ENCODE data around the gene AGTPBP1.

Gene AGTPBP1

GRCh38 chr9:85553475-85553874, 188.3 kb downstream of the AGTPBP1 start:
- Histone ChIP-seq H3K4me3 (ENCODE audit: low read depth, low read length) (no peak overlapping the region), H3K27ac (no peak overlapping the region), H3K27me3 (replicated peaks) (no peaks in the 10 kb centered on the region), H3K36me3 (replicated peaks) (no peaks in the 10 kb centered on the region)
- DNase-seq: no peak
- in situ Hi-C loops (cut with HindIII; ENCODE audit: low pct_ligation_motif_present, low sequenced_read_pairs): no loop called here
- no peak for TF ChIP-seq CTCF (IDR thresholded peaks at IDR 0.05; ENCODE audit: low read depth, low read length, missing control alignments)

GRCh38 chr9:85547599-85547998, 194.2 kb downstream of the AGTPBP1 start:
- H3K27ac ChIP-seq: no peak overlapping the region

GRCh38 chr9:85543196-85543595, 198.6 kb downstream of the AGTPBP1 start:
- H3K27ac ChIP-seq: no peak overlapping the region
- no peak for TF ChIP-seq CTCF (IDR thresholded peaks at IDR 0.05; ENCODE audit: low read depth, low read length, missing control alignments)

More at GRCh38 chr9:85547599-85547998, 194.2 kb downstream of the AGTPBP1 start:
- TF ChIP-seq CTCF (IDR thresholded peaks at IDR 0.05; ENCODE audit: low read depth, low read length, missing control alignments): no peak
- no peaks in the 10 kb centered on the region for H3K27me3 ChIP-seq (replicated peaks)
- H3K36me3 ChIP-seq (replicated peaks): no peaks in the 10 kb centered on the region
- in situ Hi-C loops (cut with HindIII; ENCODE audit: low pct_ligation_motif_present, low sequenced_read_pairs): no loop called here
- H3K4me3 ChIP-seq (ENCODE audit: low read depth, low read length): no peak overlapping the region
- no peak for DNase-seq

GRCh38 chr9:85541876-85542275, 199.9 kb downstream of the AGTPBP1 start:
- DNase-seq: no peak
- in situ Hi-C loops (cut with HindIII; ENCODE audit: low pct_ligation_motif_present, low sequenced_read_pairs): no loop called here
- H3K4me3 ChIP-seq (ENCODE audit: low read depth, low read length): no peak overlapping the region
- no peak for TF ChIP-seq CTCF (IDR thresholded peaks at IDR 0.05; ENCODE audit: low read depth, low read length, missing control alignments)
- no peaks in the 10 kb centered on the region for H3K27me3 ChIP-seq (replicated peaks)
- H3K36me3 ChIP-seq (replicated peaks): no peaks in the 10 kb centered on the region
- H3K27ac ChIP-seq: no peak overlapping the region

More at GRCh38 chr9:85543196-85543595, 198.6 kb downstream of the AGTPBP1 start:
- Histone ChIP-seq H3K4me3 (ENCODE audit: low read depth, low read length) (no peak overlapping the region), H3K36me3 (replicated peaks) (no peaks in the 10 kb centered on the region), H3K27me3 (replicated peaks) (no peaks in the 10 kb centered on the region)
- in situ Hi-C loops (cut with HindIII; ENCODE audit: low pct_ligation_motif_present, low sequenced_read_pairs): no loop called here
- DNase-seq: no peak

GRCh38 chr9:85536514-85536913, 205.2 kb downstream of the AGTPBP1 start:
- H3K36me3 ChIP-seq (replicated peaks): no peaks in the 10 kb centered on the region
- TF ChIP-seq CTCF (IDR thresholded peaks at IDR 0.05; ENCODE audit: low read depth, low read length, missing control alignments): no peak
- DNase-seq: no peak
- in situ Hi-C loops (cut with HindIII; ENCODE audit: low pct_ligation_motif_present, low sequenced_read_pairs): no loop called here
- no peaks in the 10 kb centered on the region for H3K27me3 ChIP-seq (replicated peaks)
- H3K27ac ChIP-seq: no peak overlapping the region
- H3K4me3 ChIP-seq (ENCODE audit: low read depth, low read length): no peak overlapping the region

GRCh38 chr9:85536076-85536475, 205.7 kb downstream of the AGTPBP1 start:
- Histone ChIP-seq H3K36me3 (replicated peaks) (no peaks in the 10 kb centered on the region), H3K4me3 (ENCODE audit: low read depth, low read length) (no peak overlapping the region), H3K27ac (no peak overlapping the region), H3K27me3 (replicated peaks) (no peaks in the 10 kb centered on the region)
- in situ Hi-C loops (cut with HindIII; ENCODE audit: low pct_ligation_motif_present, low sequenced_read_pairs): no loop called here
- peak; percentile 82 for DNase-seq
- no peak for TF ChIP-seq CTCF (IDR thresholded peaks at IDR 0.05; ENCODE audit: low read depth, low read length, missing control alignments)

Measured in brain microvascular endothelial cell (primary cell).